ENCODE measurements around the gene IP6K1.

The IP6K1 gene

DNA sequence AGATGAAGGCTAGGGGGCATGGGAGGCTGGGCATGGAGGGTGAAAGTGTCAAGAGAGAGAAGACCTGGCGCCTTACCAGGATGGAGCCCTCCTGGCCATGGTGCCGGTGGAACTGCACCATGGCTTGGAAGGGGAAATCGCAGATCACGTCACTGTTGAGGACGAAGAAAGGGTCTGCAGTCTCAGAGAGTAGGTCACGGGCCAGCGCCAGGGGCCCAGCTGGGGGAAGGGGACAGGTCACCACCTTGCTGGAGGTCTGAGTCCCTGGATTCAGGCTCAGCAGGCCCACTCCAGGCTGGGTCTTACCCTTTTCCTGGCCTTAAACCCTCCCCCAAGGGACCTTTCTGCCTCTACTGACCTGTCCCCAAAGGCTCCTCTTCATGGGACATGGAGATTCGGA lies 63.4 kb downstream of the IP6K1 start:
- no peak for DNase-seq

DNA sequence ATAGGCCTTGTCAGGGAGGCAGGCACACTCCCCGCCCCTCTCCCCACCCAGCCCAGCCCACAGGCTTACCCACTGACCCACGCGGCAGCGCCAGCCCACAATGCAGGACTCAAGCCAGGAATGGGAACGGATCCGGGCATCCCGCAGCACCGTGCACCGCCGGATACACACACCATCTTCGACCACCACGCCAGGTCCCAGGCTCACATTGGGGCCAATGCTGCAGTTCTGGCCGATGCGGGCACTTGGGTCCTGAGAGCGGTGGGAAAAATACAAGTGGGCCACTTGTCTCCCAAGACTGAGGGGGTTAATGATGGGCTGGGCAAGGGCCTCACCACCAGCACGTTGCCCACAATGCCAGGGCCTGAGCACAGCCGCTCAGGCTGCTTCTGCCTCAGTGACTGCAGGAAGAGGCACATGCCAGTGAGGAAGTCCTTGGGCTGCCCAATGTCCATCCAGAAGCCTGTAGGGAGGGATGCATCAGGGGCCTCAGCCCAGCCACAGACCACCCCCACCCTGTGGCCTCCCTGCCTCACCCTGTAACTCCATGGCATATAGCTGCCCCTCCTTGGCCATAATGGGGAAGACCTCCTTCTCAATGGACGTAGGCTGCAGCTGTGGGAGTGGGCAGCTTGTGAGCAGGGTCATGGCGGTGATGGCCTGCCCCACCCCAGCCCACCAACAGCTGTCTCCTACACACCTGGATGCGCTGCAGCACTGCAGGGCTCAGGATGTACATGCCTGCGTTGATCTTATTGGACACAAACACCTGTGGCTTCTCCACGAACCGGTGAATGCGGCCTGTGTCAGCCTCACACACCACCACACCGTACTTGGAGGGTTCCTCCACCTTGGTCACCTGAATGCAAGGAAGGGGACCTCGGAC lies 64.2 kb downstream of the IP6K1 start:
- DNase-seq: no peak

DNA sequence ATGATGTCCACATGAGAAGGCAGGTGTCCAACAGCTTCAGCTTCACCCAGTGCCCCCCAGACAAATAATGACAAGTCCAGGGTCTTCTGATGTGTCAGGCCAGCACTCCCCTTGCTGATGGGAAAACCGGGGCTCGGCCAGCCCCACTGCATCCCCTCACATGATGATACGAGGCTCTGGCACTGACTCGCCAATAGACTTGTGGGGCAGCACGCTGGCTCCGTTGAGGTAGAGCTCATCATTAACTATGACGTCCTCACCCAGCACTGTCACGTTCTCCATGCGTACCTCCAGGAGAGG lies 64.8 kb downstream of the IP6K1 start:
- no peak for DNase-seq

DNA sequence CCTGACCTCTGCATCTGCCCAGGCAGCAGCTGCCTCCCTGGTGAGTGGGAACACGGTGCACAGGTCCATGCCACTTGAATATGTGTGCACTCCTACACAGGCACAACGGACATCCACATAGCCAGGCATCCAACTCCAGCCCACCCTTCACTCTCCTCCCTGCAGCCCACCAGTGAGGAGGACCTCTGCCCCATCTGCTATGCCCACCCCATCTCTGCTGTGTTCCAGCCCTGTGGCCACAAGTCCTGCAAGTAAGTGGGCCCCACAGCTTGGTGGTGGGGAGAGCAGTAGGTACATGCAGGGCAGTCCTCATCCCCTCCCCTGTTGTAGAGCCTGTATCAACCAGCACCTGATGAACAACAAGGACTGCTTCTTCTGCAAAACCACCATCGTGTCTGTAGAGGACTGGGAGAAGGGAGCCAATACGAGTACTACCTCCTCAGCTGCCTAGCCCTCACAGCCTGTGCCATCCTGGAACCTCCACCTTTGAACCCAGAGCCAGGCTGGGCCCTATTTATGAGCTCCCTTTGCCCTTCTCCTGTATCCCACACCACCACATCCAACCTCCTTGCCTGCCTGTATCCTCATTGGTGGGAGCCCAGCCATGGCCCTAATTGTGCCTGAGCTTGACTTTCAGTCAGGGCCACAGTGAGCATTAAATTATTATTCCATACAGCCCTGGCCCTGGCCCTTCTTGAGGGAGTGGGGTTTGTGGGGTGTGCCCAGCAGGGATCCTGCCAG lies 65.3 kb downstream of the IP6K1 start:
- no peak for DNase-seq

- DNase-seq: peak; percentile 95
These were observed 67.0 kb downstream of the IP6K1 start, which contains the start of gene AMIGO3 for GRCh38 chr3:49719214-49719884. Gene AMIGO3 (minus strand): TSS chr3:49719684. CDS start chr3:49719465, 219 bp downstream.

DNA sequence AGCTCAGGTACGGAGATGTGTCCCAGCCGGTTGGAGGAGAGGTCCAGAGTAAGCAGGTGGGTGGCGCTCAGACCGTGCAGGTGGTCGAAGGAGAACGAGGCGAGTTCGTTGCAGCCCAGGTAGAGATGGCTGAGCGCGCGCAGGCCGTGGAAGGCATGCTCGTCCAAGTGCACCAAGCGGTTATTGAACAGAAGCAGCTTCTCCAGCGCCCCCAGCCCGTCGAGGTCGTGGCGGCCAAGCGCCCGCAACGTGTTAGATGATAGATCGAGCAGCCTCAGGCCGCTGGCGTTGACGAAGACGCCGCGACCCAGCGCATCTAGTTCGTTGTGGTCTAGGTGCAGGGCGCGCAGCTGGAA lies 67.5 kb downstream of the IP6K1 start:
- DNase-seq: no peak

DNA sequence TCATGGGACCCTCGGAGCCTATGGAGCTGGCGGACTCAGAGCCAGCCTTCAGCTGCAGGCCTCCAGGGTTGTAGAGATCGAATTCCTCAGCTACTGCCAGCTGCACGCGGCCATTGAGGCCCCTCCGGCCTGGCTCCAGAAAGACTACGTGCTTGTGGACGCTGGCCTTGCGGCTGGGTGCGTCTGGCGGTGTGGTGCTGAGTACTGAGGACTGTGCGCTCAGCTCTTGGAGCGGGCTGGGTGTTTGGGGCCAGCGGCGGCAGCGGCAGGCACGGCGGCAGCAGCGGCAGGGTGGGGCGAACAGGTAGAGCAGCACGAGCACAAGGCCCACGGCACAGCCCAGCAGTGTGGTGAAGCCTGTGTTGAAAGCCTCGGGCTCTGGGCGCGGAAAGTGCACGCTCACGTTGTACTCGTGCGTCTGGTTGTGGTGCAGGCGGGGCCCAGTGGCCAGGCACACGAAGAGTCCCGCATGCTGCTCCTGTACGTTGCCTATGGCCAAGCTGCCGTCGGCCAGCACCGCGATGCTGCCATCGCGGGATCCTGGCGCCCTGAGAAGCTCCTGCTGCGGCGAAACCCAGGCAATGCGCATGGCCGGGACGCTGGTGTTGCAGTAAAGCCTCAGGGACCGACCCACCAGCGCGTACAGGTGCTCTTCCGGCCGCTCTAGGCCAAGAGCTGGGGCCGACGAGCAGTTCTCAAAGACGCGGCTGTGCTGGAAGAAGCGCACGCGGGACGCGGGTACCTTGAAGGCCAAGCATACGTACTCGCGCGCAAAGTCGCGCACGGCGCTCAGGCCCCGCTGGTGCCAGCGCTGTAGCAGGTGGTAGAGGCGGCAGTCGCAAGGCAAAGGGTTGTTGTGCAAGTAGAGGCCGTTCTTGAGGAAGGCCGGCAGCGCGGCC lies 68.1 kb downstream of the IP6K1 start:
- no peak for DNase-seq

DNA sequence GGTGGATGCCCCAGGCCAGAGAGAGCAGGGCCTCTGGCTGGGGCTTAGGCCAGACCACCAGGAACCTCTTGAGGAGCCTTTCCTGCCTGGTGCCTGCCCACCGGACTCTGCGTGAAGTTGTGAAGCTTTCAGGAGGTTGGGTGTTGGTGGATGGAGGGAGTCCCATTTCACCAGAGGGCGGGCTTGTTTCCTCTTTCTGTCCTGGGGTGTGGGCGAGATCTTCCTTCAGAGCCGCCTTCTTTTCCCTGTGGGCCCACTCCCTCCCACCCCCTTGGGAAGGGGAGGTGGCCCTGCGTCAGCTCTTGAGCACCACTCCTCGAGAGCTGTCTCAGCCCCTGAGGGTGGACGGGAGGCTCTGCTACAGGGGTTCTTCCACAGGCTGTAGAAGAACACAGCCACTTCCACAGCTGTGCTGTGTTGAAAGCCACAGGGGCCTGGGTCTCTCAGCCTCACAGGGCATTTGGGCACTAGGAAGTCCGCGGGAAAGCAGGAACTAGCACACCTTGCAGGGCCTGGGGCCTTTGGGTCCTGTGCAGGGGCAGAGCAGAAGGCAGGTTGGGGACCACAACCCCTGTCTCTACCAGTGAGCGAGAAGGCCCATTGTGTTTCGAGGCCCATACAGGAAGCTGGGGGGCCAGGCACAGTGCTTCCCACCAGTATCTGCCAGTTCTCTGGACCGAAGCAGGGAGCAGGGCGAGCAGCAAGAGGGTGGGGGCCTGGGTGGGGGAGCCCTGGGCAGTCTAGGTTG lies 69.0 kb downstream of the IP6K1 start:
- DNase-seq: no peak

- DNase-seq: no peak
These were observed 69.6 kb downstream of the IP6K1 start for GRCh38 chr3:49716691-49717210.

DNA sequence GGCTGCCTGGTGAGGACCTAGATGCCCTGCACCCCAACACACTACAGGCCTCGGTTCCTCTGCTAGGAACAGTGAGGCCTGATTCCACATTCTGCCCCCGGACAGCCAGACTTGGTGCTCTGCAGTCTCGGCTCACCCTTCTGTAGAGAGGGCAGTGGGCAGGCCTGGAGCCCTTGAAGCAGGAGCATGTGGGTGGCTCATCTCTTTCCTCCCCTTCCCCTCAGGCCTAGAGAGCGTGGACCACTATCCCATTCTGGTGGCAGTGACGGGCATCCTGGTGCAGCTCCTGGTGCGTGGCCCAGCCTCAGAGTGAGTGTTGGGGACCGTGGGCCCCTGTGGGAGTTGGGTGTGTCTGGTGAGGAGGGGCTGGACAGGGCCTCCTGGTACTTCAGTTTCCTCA lies 70.2 kb downstream of the IP6K1 start:
- DNase-seq: no peak

- no peak for DNase-seq
These were observed 70.7 kb downstream of the IP6K1 start for GRCh38 chr3:49715611-49716121.

DNA sequence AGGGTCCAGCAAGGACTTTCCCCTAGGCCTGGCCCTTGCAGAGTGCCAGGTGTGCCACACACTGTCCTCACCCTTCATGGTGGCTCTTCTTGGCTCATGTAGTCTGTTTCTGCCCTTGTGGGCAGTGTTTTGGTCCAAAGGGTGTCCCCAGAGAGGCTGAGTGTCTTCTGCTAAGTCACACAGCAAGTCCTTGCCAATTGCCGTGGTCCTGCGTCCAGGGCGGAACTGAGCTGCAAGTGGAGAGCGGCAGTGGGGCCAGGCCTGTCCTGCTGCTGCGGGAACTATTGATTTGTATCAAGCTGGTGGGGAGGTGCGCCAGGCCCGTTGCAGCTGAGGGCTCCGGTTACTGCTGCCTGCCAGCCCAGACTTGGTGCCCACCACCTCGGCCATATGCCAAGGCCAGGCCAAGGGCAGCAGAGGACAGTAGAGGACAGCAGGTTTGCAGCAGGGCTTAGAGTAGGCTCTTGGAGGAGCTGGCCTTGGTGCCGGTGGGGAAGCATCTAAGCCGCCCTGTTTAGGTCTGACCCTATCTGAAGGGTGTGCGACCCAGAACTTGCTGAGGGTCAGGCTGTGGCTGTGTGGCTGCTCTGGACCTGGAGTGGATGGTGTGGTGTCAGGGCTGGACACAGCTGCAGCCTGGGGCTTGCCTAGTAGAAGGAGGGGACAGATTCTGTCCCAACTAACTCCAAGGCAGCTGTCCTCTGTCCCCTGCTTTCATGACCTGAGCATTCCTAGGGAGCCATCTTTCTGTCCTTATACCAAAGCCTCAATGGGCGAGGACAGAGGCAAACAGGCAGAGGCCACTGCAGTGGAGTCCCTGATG lies 71.4 kb downstream of the IP6K1 start:
- DNase-seq: no peak

DNA sequence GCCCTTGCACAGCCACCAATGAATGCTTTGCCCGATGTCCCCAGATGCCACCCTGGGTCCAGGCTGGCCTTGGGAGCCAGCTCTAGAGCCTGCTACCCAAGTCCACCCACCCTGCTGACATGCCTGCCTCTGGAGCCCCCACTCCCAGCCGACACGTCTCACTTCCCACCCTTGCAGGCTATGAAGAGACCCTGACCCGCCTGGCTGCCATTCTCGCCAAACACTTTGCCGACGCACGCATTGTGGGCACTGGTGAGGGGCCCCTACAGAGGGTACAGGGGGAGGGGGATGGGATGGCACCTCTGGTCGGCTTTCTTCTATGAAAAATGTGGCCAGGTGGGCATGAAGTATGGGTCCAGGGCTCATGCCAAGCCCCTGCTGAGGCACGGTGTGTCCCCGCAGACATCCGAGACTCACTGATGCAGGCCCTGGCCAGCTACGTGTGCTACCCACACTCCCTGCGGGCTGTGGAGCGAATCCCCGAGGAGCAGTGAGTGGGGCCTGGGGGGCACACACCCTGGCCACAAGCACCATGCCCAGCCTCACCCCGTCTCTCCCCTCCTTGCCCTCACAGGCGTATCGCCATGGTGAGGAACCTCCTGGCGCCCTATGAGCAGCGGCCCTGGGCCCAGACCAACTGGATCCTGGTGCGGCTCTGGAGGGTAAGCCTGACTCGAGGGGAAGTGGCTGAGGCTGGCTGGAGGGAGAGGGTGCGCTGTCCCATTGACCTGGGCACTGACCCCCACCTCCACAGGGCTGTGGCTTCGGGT lies 72.8 kb downstream of the IP6K1 start:
- no peak for DNase-seq

DNA sequence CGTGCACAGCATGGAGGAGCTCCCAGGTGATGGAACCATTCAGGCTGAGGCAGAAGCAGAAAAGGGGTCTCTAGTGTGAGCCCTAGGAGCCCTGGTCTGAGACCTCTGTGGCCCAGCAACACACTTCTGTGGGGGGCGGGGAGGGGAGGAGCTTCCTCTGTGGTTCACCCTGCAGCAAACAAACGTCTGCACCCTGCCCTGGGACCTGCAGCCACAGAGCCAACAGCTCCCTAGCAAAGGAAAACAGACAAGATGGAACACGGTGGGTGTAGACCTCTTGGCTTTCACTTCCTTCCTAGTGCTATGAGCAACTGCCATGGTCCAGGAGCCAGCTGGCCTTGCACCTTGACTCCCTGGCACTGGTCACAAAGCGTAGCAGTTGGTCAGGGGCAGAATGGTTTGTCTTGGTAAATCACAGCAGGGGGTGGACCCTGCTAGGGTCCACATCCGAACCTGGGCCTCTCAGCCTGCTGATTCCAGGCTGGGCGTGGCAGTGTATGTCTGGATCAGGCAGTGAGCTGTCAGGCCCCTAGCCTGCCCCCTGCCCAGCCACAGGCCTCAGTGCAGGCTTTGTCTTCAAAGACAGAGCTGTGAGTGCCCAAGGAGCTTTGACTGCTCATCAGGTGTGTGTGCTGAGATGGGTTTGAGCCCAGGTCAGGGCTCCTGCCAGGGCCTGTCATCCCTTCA lies 73.6 kb downstream of the IP6K1 start:
- DNase-seq: no peak

GRCh38 chr3:49712166-49712565 lies 74.2 kb downstream of the IP6K1 start:
- DNase-seq: no peak

GRCh38 chr3:49711489-49711888 lies 74.9 kb downstream of the IP6K1 start:
- no peak for DNase-seq

GRCh38 chr3:49709852-49710251 lies 76.5 kb downstream of the IP6K1 start:
- DNase-seq: no peak

DNA sequence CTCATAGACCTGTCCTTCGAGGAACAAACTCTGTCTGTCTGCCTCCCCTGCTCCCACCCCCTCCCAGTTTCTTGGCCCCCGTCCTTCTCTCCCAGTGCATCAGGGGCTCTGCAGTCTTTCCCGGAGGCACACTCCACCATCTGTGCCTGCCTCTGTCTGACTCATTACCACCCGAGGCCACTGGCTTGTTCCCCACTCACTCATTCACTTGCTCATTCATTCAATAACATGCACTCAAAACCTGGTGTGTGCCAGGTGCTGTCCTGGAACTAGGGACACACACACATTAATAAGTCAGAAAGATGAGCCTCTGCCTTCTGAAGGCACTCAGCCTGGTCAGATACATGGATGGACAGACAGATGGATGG lies 79.2 kb downstream of the IP6K1 start:
- peak; percentile 64 for DNase-seq

- no peak for DNase-seq
These were observed 79.8 kb downstream of the IP6K1 start for GRCh38 chr3:49706456-49707112.

Measured in EL (cell line).